Spleen (tissue), 7 donors: Measurements from ENCODE around the gene NFIB.

Experiments used
- POLR2A ChIP-seq, 3 donors: fragments of 450-650 bp; IDR thresholded peaks; one replicate each; pipeline ENCODE4 v1.5.1; 2017; ENCODE audit warnings: antibody characterized with exemption in 3 of 3, mild to moderate bottlenecking in 1 of 3
- POLR2AphosphoS5 ChIP-seq, 3 donors: sonication (generic); formaldehyde crosslinking; IDR thresholded peaks; one replicate each; pipeline ENCODE4 v1.5.1; 2017; ENCODE audit warnings: antibody characterized with exemption in 3 of 3
- TF ChIP-seq, protein P1 (sequence below), 11 experiments: fragments of 200-600 bp in 7 of 11; fragments of 450-650 bp in 4 of 11; sonication (generic) in 4 of 11; IDR thresholded peaks in 8 of 11; conservative IDR thresholded peaks in 3 of 11; 1 replicate in 7 of 11; 2 replicates in 4 of 11; pipeline versions ENCODE4 v1.4.0 to v1.8.0; 2016 to 2021; ENCODE audit warnings: antibody characterized with exemption in 11 of 11, inconsistent platforms in 4 of 11, mild to moderate bottlenecking in 1 of 11
- donor health status: DM: no; HTN: no; CAD: no; lungs with moderate emphysema.
- donor health status: DM: no; HTN: no; CAD: no.
- donor health status: DM: no; HTN: no; CAD: no.

DNA sequence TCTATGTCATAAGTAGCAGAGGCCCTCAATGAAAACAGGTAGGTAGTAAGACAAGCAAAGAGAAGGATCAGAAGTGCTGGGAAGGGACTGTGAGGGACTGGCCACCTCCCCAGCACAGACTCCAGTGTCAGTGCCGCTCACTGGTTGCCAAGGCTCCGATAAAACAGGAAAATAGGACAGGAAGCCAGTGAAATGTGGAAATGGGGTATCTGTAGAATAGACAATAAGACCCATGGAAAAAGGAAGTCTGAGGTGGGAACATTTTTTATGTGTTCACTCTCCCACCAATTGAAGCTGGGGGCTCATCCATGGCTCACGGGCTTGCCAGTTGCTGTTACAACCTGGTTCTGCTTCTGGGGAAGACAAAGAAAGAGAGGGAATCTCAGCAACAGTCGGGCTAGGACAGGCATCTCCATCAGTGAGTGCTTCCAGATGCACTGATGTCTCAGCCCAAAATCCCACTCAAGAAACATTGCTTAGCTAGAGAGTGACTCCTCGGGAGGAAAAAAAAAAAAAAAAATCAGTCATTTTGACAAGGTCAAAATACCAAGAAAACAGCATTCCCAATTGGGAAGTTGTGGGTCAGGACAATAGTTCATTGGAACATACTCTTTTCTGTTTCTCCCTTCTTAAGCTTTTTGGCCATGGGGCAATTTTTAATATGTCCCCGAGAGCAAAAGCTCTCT, 27.6 kb upstream of the NFIB start:
- TF ChIP-seq POLR2A (IDR thresholded peaks at IDR 0.05) (no peak), POLR2AphosphoS5 (IDR thresholded peaks at IDR 0.05) (no peak)
- TF ChIP-seq, protein P1, sequence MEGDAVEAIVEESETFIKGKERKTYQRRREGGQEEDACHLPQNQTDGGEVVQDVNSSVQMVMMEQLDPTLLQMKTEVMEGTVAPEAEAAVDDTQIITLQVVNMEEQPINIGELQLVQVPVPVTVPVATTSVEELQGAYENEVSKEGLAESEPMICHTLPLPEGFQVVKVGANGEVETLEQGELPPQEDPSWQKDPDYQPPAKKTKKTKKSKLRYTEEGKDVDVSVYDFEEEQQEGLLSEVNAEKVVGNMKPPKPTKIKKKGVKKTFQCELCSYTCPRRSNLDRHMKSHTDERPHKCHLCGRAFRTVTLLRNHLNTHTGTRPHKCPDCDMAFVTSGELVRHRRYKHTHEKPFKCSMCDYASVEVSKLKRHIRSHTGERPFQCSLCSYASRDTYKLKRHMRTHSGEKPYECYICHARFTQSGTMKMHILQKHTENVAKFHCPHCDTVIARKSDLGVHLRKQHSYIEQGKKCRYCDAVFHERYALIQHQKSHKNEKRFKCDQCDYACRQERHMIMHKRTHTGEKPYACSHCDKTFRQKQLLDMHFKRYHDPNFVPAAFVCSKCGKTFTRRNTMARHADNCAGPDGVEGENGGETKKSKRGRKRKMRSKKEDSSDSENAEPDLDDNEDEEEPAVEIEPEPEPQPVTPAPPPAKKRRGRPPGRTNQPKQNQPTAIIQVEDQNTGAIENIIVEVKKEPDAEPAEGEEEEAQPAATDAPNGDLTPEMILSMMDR (IDR thresholded peaks at IDR 0.05 in 8 of 11, conservative IDR thresholded peaks at IDR 0.05 in 3 of 11): no peak
